HG03280 (cell line): ENCODE measurements around the gene NCAPG.

Source experiments
- ATAC-seq: cut with Tn5 transposase; IDR thresholded peaks from one replicate; pipeline ENCODE4 v1.9.1; 2021; ENCODE audit warnings: mild to moderate bottlenecking, moderate library complexity; ENCODE audit not compliant: unreplicated experiment

The NCAPG gene

GRCh38 chr4:17810260-17811077 lies at the start of gene NCAPG, which contains the start of gene DCAF16:
Gene NCAPG, plus strand, starts transcription at chr4:17810979. Its CDS starts 99 bp downstream, at chr4:17811078.
Gene DCAF16, minus strand, starts transcription at chr4:17810757. Its CDS starts 6,616 bp downstream, at chr4:17804141.
- peak; percentile 86 for ATAC-seq

- ATAC-seq = no peak
Observed at GRCh38 chr4:17761062-17761461, 49.7 kb upstream of the NCAPG start.

GRCh38 chr4:17762726-17763125 lies 48.1 kb upstream of the NCAPG start:
- no peak for ATAC-seq

GRCh38 chr4:17763416-17763815 lies 47.4 kb upstream of the NCAPG start:
- ATAC-seq = no peak

- ATAC-seq = no peak
Observed at GRCh38 chr4:17763931-17764330, 46.8 kb upstream of the NCAPG start.

GRCh38 chr4:17765514-17766286 lies 45.1 kb upstream of the NCAPG start:
- ATAC-seq = no peak

GRCh38 chr4:17766826-17767458 lies 43.8 kb upstream of the NCAPG start:
- ATAC-seq = no peak

GRCh38 chr4:17769406-17770174 lies 41.2 kb upstream of the NCAPG start:
- ATAC-seq = no peak

- ATAC-seq = no peak
Observed at GRCh38 chr4:17770845-17771244, 39.9 kb upstream of the NCAPG start.

- no peak for ATAC-seq
Observed at GRCh38 chr4:17771284-17771908, 39.4 kb upstream of the NCAPG start.

GRCh38 chr4:17773135-17773698 lies 37.6 kb upstream of the NCAPG start:
- ATAC-seq = no peak

GRCh38 chr4:17778431-17778830 lies 32.3 kb upstream of the NCAPG start:
- ATAC-seq = no peak

GRCh38 chr4:17780501-17781299 lies 30.1 kb upstream of the NCAPG start:
- no peak for ATAC-seq

GRCh38 chr4:17781300-17782287 lies 29.2 kb upstream of the NCAPG start, which contains the start of gene FAM184B:
Gene FAM184B, minus strand, starts transcription at chr4:17781621. Its CDS starts 322 bp downstream, at chr4:17781299.
- ATAC-seq = no peak

- ATAC-seq = no peak
Observed at GRCh38 chr4:17785858-17786257, 24.9 kb upstream of the NCAPG start.

- no peak for ATAC-seq
Observed at GRCh38 chr4:17786567-17786966, 24.2 kb upstream of the NCAPG start.

- no peak for ATAC-seq
Observed at GRCh38 chr4:17787315-17787714, 23.5 kb upstream of the NCAPG start.

GRCh38 chr4:17788956-17789355 lies 21.8 kb upstream of the NCAPG start:
- no peak for ATAC-seq
